Neural cell (in vitro differentiated cells): ENCODE data around the gene USP25. TPM values are rescaled to one million over a fixed set of nuclear protein-coding genes. Genes with fewer than 3 reads are reported as not detected.

ENCODE experiments used
- H2AFZ ChIP-seq: fragments of 200-600, 300-800 bp; sonication (generic), shearing (Covaris generic); 2 replicates; pipeline ENCODE4 v1.6.0; 2014; ENCODE audit warnings: low read depth, mild to moderate bottlenecking, antibody characterized with exemption, low read length, moderate library complexity
- H3F3A ChIP-seq: fragments of 200-600 bp; shearing (Covaris generic); 2 replicates; pipeline ENCODE4 v1.6.1; 2016; ENCODE audit warnings: mild to moderate bottlenecking, moderate library complexity, mixed read lengths, antibody characterized with exemption, low read length; ENCODE audit not compliant: insufficient read depth, poor library complexity, severe bottlenecking
- H3K27ac ChIP-seq: fragments of 200-600, 300-800 bp; sonication (generic), shearing (Covaris generic); 2 replicates; pipeline ENCODE4 v1.5.1; 2014; ENCODE audit warnings: mild to moderate bottlenecking, low read length, moderate library complexity
- H3K27me3 ChIP-seq: fragments of 300-800, 200-600 bp; sonication (generic), shearing (Covaris generic); 2 replicates; pipeline ENCODE4 v1.6.0; 2014; ENCODE audit warnings: mild to moderate bottlenecking, low read depth, low read length, moderate library complexity; ENCODE audit not compliant: insufficient read depth
- H3K36me3 ChIP-seq: fragments of 300-800, 200-600 bp; sonication (generic), shearing (Covaris generic); 2 replicates; pipeline ENCODE4 v1.5.1; 2014; ENCODE audit warnings: mild to moderate bottlenecking, antibody characterized with exemption, low read length, moderate library complexity; ENCODE audit not compliant: insufficient read depth
- H3K4me2 ChIP-seq: fragments of 300-800, 200-600 bp; sonication (generic), shearing (Covaris generic); 2 replicates; pipeline ENCODE4 v1.6.0; 2014; ENCODE audit warnings: mild to moderate bottlenecking, low read length
- H3K4me3 ChIP-seq: fragments of 300-800, 200-600 bp; sonication (generic), shearing (Covaris generic); 2 replicates; pipeline ENCODE4 v1.5.1; 2014; ENCODE audit warnings: mild to moderate bottlenecking, low read length, moderate library complexity
- H3K79me2 ChIP-seq: fragments of 200-600 bp; shearing (Covaris generic); replicated peaks from 2 replicates; pipeline ENCODE4 v1.6.0; 2014; ENCODE audit warnings: mild to moderate bottlenecking, low read length, moderate library complexity; ENCODE audit not compliant: insufficient read depth
- H3K9ac ChIP-seq: fragments of 300-800, 200-600 bp; sonication (generic), shearing (Covaris generic); 2 replicates; pipeline ENCODE4 v1.6.1; 2016; ENCODE audit warnings: mild to moderate bottlenecking, low read length, mixed read lengths
- H3K9me2 ChIP-seq: fragments of 200-600 bp; shearing (Covaris generic); 2 replicates; pipeline ENCODE4 v1.6.1; 2016; ENCODE audit warnings: mild to moderate bottlenecking, low read length, mixed read lengths; ENCODE audit not compliant: insufficient read depth
- H3K9me3 ChIP-seq: fragments of 200-600, 300-800 bp; sonication (generic), shearing (Covaris generic); 2 replicates; pipeline ENCODE4 v1.6.1; 2016; ENCODE audit warnings: mild to moderate bottlenecking, mixed run types, low read length, moderate library complexity, mixed read lengths
- H4K20me1 ChIP-seq: fragments of 200-600 bp; shearing (Covaris generic); 2 replicates; pipeline ENCODE4 v1.6.1; 2016; ENCODE audit warnings: mild to moderate bottlenecking, mixed run types; ENCODE audit not compliant: insufficient read depth
- CTCF ChIP-seq: fragments of 450-650 bp; IDR thresholded peaks from 2 replicates; pipeline ENCODE4 v1.5.1; 2014; ENCODE audit warnings: antibody characterized with exemption, mild to moderate bottlenecking, moderate library complexity; ENCODE audit not compliant: poor library complexity, severe bottlenecking
- EP300 ChIP-seq: fragments of 450-650 bp; conservative IDR thresholded peaks from 2 replicates; pipeline ENCODE4 v1.6.1; 2014; ENCODE audit warnings: antibody characterized with exemption, mild to moderate bottlenecking, moderate library complexity; ENCODE audit not compliant: poor library complexity, severe bottlenecking
- EZH2 ChIP-seq: fragments of 200-600, 300-800 bp; shearing (Covaris generic), sonication (generic); IDR thresholded peaks from 2 replicates; pipeline ENCODE4 v1.6.1; 2014; ENCODE audit warnings: antibody characterized with exemption, low read length, borderline replicate concordance, mild to moderate bottlenecking; ENCODE audit not compliant: insufficient read depth, poor library complexity, severe bottlenecking
- MXI1 ChIP-seq: fragments of 450-650 bp; conservative IDR thresholded peaks from 2 replicates; pipeline ENCODE4 v1.6.1; 2014; ENCODE audit warnings: antibody characterized with exemption, mild to moderate bottlenecking; ENCODE audit not compliant: poor library complexity, severe bottlenecking
- POLR2AphosphoS5 ChIP-seq: IDR thresholded peaks from 2 replicates; pipeline ENCODE4 v1.6.1; 2012
- RAD21 ChIP-seq: fragments of 450-650 bp; conservative IDR thresholded peaks from 2 replicates; pipeline ENCODE4 v1.6.1; 2014; ENCODE audit warnings: antibody characterized with exemption, mild to moderate bottlenecking, moderate library complexity
- REST ChIP-seq: IDR thresholded peaks from 2 replicates; pipeline ENCODE4 v1.6.1; 2012; ENCODE audit warnings: borderline replicate concordance
- SMC3 ChIP-seq: fragments of 450-650 bp; conservative IDR thresholded peaks from 2 replicates; pipeline ENCODE4 v1.6.1; 2014; ENCODE audit warnings: antibody characterized with exemption, mild to moderate bottlenecking, moderate library complexity; ENCODE audit not compliant: poor library complexity
- TAF1 ChIP-seq: IDR thresholded peaks from 2 replicates; pipeline ENCODE4 v1.6.1; 2012; ENCODE audit warnings: low read depth
- polyA plus RNA-seq: library from polyadenylated mRNA; depleted of rRNA; stranded (reverse); fragments of >200 nt; gene quantifications from 2 replicates; pipeline ENCODE4 v1.2.3, GENCODE V29; 2014

The USP25 gene
- polyA plus RNA-seq, 1 donor from 2014 or later: 19.2 TPM

GRCh38 chr21:15728046-15728445 lies 1.7 kb upstream of the USP25 start:
- no peak overlapping the region for H3K4me3 ChIP-seq
- H2AFZ ChIP-seq: no peak overlapping the region
- TF ChIP-seq SMC3: no peak
- peaks cover 8% of the 10 kb centered on the region for H3K79me2 ChIP-seq
- H3K9me2 ChIP-seq: no peaks in the 10 kb centered on the region
- H3F3A ChIP-seq: no peaks in the 10 kb centered on the region
- no peaks in the 10 kb centered on the region for H3K9me3 ChIP-seq
- H3K36me3 ChIP-seq: no peaks in the 10 kb centered on the region
- H3K9ac ChIP-seq: no peak overlapping the region
- H3K27me3 ChIP-seq: no peaks in the 10 kb centered on the region
- no peaks in the 10 kb centered on the region for H4K20me1 ChIP-seq
- H3K27ac ChIP-seq: no peak overlapping the region
- H3K4me2 ChIP-seq: no peak overlapping the region

- Histone ChIP-seq H3F3A (no peaks in the 10 kb centered on the region), H3K9me2 (no peaks in the 10 kb centered on the region), H4K20me1 (no peaks in the 10 kb centered on the region), H3K36me3 (no peaks in the 10 kb centered on the region), H3K4me3 (peak overlapping the region; percentile 64), H3K79me2 (peaks cover 19% of the 10 kb centered on the region), H3K4me2 (no peak overlapping the region), H3K9me3 (no peaks in the 10 kb centered on the region), H3K27ac (no peak overlapping the region), H3K27me3 (no peaks in the 10 kb centered on the region), H3K9ac (peak overlapping the region; percentile 64), H2AFZ (no peak overlapping the region)
- no peak for TF ChIP-seq TAF1
- TF ChIP-seq CTCF: no peak
- TF ChIP-seq POLR2AphosphoS5: no peak
- no peak for TF ChIP-seq MXI1
- TF ChIP-seq SMC3: no peak
- no peak for TF ChIP-seq EZH2
- no peak for TF ChIP-seq EP300
- TF ChIP-seq REST: no peak
- no peak for TF ChIP-seq RAD21
Observed at GRCh38 chr21:15729346-15729673, 472 bp upstream of the USP25 start.
